AG10803 (cell line): ENCODE data around the gene BMP2K.

Experiments
- DNase-seq: peaks from one replicate; pipeline ENCODE4 v3.0.0; 2010; ENCODE audit warnings: low read depth
- H3K4me3 ChIP-seq: 2 replicates; pipeline ENCODE4 v1.5.1; 2011; ENCODE audit warnings: mild to moderate bottlenecking, low read length, control low read depth
- TF ChIP-seq, protein P1 (sequence below): conservative IDR thresholded peaks from 2 replicates; pipeline ENCODE4 v1.5.1; 2011; ENCODE audit warnings: mild to moderate bottlenecking, low read length, control low read depth, inconsistent platforms

The BMP2K gene

DNA sequence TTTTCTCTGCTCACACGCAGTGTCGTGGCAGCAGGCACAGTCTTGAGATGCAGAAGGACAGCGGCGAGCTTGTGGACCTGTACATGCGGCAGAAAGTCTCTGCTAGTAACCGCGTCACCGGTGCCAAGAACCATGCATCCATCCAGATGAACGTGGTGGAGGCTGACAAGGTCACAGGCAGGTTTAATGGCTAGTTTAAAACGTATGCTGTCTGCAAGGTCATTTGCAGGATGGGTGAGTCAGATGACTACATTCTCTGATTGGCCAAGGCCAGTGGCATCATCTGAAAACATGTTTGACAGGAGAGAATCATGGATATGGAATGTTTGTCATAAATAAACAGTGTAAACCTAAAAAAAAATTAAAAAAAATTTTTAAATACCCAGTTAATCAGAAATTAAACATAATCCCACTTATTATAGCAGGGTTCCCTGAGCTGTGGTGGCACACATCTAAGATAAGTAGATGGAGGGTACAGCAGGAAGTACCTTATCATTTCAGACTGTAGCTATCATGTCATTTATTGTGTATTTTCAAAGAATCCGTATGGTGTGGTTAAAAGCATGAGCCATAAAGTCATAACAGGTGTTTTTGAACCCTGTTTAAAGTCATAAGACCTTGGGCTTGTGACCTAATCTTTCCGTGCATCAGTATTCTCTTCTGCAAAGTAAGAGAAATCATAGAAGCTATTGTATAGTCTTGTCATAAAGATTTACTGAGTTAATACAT lies 7.5 kb upstream of the BMP2K start:
- peak; percentile 37 for DNase-seq
- TF ChIP-seq, protein P1, sequence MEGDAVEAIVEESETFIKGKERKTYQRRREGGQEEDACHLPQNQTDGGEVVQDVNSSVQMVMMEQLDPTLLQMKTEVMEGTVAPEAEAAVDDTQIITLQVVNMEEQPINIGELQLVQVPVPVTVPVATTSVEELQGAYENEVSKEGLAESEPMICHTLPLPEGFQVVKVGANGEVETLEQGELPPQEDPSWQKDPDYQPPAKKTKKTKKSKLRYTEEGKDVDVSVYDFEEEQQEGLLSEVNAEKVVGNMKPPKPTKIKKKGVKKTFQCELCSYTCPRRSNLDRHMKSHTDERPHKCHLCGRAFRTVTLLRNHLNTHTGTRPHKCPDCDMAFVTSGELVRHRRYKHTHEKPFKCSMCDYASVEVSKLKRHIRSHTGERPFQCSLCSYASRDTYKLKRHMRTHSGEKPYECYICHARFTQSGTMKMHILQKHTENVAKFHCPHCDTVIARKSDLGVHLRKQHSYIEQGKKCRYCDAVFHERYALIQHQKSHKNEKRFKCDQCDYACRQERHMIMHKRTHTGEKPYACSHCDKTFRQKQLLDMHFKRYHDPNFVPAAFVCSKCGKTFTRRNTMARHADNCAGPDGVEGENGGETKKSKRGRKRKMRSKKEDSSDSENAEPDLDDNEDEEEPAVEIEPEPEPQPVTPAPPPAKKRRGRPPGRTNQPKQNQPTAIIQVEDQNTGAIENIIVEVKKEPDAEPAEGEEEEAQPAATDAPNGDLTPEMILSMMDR: no peak
- no peak overlapping the region for H3K4me3 ChIP-seq

DNA sequence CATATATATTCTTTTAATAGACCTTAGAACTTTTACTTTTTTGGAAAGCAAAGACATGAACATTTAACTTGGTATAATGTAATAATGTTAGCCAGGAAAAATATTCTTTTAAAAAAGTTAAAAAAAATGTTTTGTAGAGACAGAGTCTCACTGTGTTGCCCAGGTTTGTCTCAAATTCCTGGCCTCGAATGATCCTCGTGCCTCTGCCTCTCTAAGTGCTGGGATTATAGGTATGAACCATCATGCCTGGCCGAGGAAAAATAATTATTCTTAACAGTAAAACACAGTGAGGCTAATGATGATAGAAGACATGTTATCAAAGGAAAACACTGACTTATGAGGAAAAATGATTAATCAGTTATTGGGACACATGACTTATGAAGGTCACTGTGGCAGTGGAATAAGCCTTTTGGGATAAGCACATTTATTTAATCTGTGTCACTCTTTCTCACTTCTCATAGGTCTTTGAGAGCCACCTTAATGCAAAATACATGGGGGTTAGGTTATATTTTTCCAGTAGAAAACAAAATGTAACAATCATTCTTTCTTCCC lies 6.0 kb upstream of the BMP2K start:
- TF ChIP-seq, protein P1: no peak
- no peak for DNase-seq
- no peak overlapping the region for H3K4me3 ChIP-seq

DNA sequence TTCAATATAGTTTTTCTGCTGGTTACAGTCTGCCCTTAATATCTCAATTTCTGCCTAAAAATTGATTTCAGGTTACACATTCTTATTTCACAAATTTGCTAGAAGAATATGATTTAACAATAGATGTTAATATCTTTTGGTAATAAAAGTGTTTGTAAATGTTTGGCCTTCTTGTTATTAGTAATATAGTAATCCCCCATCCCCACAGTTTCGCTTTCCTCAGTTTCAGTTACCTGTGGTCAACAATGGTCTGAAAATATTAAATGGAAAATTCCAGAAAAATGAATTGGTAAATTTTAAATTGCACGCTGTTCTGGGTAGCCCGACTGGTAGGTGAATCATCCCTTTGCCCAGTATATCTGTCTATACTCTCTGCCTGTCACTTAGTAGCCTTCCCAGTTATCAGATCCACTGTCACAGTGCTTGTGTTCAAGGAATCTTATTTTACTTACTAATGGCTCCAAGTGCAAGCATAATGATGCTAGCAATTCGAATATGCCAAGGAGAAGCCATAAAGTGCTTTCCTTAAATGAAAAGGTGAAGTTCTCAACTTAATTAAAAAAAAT lies 3.5 kb upstream of the BMP2K start:
- TF ChIP-seq, protein P1: no peak
- no peak overlapping the region for H3K4me3 ChIP-seq
- DNase-seq: no peak

DNA sequence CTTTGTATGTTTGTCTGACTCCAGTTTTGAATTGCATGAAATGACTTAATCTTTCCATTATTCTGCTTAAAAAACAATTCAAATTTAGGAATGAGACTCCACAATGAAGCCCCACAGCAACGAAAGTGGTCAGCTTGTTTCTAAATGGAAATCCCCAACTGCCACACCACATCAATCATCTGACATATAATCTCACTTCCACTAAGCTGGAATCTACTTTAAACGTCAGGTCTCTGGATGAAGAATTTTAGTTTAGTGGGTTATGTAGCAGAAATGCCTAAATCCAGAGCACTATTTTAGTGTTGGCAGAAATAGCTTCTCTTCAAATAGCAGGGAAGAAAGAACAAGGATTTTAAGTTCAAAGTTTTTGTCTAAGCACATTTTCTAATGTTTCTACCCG lies 1.7 kb upstream of the BMP2K start:
- H3K4me3 ChIP-seq: no peak overlapping the region
- TF ChIP-seq, protein P1: no peak
- DNase-seq: no peak

DNA sequence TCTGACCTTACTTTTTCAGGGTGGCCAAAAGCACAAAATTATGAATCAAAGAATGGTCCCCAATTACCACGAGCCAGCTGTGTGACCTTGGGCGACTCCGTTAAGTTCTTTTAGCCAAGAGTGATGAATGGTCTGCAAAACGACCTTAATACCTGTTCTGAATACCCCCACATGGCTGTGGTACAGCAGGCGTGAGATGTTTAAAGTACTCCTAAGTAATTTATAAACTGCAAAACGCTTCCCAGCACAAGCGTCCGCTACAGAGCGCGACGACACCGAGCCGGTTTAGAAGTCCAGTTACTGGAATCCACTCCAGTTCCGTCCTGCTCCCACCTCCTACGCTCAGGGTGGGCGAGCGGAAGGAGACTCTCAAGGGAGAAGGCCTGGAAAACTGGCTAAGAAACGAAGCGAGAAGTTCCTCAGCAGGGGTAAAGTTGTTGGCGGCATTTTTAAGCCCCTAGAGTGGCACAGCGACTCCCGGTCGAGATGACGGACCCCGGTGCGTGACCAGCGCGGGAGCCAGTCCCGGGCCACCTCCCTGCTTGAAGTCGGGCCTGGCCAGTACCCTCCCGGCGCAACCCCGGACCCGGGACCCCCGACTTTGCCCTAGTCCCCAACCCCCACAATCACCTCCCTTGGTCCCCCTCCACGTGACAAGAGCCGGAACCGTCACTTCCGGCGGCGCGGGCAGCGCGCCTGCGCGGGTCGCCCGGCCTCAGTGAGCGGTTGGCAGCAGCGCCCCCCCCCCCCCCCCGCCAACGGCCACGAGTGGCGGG lies 659 bp upstream of the BMP2K start:
- peak; percentile 81 for DNase-seq
- peak overlapping the region; percentile 90 for H3K4me3 ChIP-seq
- TF ChIP-seq, protein P1: no peak

DNA sequence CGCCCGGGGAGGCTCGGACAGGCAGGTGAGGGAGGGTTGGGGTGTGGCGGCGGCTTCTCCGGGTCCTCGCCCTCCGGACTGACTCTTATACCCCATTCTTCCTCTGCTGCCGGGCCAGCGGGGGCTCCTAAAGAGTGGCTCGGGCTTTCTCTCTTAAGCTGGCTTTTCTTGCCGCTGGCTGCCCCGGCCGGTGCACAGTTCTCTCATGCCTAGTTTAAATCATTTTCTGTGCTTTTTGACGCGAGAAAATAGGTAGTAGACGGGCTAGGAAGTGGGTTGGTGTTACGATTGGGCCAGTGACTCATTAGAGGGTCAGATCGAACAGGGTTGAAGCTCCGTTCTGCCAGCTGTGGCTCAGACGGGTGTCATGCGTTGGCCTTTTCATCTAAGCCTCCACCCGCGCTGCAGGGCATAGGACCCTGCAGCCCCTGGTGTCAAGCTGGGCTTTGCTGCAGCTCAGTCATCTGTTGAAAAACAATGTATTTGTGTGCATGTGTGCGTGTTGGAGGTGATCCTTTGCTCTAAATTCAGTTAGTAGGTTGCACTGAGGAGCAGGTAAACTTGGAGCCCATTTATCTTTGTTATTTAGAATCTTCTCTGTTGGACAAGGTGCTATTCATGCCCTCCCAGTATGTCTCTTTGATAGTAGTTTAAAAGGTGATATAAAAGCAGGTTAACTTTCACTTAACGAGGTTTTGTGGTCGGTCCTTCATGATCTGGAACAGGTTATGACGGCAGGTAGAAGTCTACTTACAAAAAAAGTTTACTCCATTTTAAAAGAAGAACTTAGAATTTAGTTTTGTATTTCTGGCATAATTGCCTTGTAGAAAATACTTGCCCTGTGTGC lies 802 bp downstream of the BMP2K start:
- peak overlapping the region; percentile 90 for H3K4me3 ChIP-seq
- DNase-seq: peak; percentile 61
- TF ChIP-seq, protein P1: no peak
